Measurements from ENCODE around the gene APLP1.
"Not testable (repeated sequence)": the region's sequence is repeated elsewhere in the genome, so short reads cannot be mapped to it uniquely, and the experiment has no call there.

APLP1 gene

GRCh38 chr19:35904311-35905068, 36.1 kb downstream of the APLP1 start:
- DNase-seq (ENCODE audit: low read depth in 2 of 2) = no peak

GRCh38 chr19:35905178-35905727, 36.9 kb downstream of the APLP1 start:
- no peak for DNase-seq (ENCODE audit: low read depth in 2 of 2)

- DNase-seq (ENCODE audit: low read depth in 2 of 2) = no peak
Observed at GRCh38 chr19:35907377-35907745, 39.0 kb downstream of the APLP1 start.

GRCh38 chr19:35908010-35908441, 39.7 kb downstream of the APLP1 start, which contains the start of gene TYROBP:
TSS of gene TYROBP (minus strand) at chr19:35908295. CDS start at chr19:35908228, 67 bp downstream.
- no peak for DNase-seq (ENCODE audit: low read depth in 2 of 2)

DNA sequence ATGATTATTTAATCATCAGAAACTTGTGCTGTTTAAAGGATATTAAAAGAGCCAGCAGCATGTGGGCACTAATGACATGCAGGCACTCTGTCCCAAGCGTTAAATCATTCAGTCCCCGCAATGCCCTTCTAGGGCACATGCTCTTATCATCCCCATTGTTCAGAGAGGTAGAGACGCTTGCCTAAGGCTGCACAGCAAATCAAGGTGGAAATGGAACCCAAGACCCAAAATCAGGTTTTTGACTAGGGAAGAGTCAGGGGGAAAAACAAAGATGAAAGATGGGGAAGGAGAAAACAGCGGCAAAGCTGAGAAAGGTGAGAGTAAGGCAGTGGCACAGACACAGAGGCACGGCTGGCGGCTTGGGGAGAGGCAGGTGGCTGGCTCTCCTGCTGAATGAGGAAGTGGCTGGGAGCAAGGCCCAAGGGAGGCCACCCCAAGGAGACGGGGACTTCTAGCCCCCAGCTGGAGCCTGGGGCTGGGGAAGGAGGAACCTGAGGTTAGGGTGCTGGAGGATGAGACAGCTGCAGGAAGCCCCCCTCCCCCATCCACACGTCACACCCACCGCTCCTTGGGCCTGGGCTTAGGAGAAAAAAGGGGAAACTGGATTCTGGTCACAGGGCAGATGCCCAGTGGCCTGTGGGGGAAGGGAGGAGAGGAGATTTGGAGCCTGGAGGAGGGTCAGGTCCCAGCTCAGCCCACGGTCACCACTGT, 40.8 kb downstream of the APLP1 start:
- DNase-seq (ENCODE audit: low read depth in 2 of 2) = no peak

- no peak for DNase-seq (ENCODE audit: low read depth in 2 of 2)
Observed at GRCh38 chr19:35909684-35910035, 41.3 kb downstream of the APLP1 start.

DNA sequence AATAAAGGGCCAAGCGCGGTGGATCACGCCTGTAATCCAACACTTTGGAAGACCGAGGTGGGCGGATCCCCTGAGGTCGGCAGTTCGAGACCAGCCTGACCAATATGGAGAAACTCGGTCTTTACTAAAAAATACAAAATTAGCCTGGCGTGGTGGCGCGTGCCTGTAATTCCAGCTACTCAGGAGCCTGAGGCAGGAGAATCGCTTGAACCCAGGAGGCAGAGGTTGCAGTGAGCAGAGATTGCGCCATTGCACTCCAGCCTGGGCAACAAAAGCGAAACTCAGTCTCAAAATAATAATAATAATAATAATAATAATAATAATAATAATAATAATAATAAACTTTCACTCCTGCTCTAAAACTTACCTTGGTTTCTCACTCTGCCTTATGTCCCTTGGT, 42.0 kb downstream of the APLP1 start:
- not testable (repeated sequence) for DNase-seq (ENCODE audit: low read depth in 2 of 2)

GRCh38 chr19:35911173-35911572, 42.8 kb downstream of the APLP1 start:
- no peak for DNase-seq (ENCODE audit: low read depth in 2 of 2)

DNA sequence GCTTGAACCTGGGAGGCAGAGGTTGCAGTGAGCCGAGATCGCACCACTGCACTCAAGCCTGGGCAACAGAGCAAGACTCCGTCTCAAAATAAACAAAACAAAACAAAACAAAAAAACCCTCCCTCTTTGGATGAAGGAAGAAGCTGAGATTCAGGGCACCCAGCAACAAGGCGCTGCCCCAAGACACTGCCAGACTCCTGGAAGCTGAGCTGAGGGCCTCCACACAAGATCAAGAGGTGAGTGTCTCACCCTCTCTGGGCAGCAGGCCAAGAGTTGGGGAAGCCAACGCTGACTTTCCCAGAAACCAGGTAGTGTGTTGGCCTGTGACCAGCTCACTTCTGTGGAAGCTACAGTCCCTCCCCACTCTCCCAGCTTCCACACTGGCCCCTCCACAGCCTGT, 43.4 kb downstream of the APLP1 start:
- DNase-seq (ENCODE audit: low read depth in 2 of 2) = no peak

- no peak for DNase-seq (ENCODE audit: low read depth in 2 of 2)
Observed at GRCh38 chr19:35913589-35913988, 45.2 kb downstream of the APLP1 start.

- DNase-seq (ENCODE audit: low read depth in 2 of 2) = no peak
Observed at GRCh38 chr19:35915443-35915842, 47.1 kb downstream of the APLP1 start.

- DNase-seq (ENCODE audit: low read depth in 2 of 2) = no peak
Observed at GRCh38 chr19:35919306-35919705, 50.9 kb downstream of the APLP1 start.

DNA sequence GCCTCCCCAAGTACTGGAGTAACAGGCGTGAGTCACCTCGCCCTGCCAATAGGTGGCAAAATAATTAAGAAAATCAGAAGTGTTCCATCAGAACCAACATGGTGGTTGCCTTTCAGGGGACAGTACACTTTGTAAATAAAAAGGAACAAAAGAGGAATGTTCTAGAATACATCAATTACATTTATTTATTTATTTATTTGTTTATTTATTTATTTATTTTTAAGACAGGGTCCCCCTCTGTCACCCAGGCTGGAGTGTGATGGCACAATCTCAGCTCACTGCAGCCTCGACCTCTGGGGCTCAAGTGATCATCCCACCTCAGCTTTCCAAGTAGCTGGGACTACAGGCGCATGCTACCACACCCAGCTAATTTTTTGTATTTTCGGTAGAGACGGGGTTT, 52.6 kb downstream of the APLP1 start:
- DNase-seq (ENCODE audit: low read depth in 2 of 2) = no peak

GRCh38 chr19:35925501-35925900, 57.1 kb downstream of the APLP1 start:
- no peak for DNase-seq (ENCODE audit: low read depth in 2 of 2)

DNA sequence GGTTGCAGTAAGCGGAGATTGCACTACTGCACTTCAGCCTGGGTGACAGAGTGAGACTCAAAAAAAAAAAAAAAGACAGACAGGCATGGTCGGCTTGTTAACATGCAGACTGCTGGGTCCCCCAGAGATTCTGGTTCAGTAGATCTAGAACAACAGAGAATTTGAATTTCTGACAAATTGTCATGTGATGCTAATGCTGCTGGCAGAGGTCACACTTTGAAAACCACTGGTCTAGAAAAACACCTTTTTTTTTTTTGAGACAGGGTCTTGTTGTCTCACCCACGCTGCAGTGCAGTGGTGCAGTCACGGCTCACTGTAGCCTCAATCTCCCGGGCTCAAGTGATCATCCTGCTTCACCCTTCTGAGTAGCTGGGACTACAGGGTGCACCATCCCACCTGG, 60.1 kb downstream of the APLP1 start:
- DNase-seq (ENCODE audit: low read depth in 2 of 2) = no peak

Data from stimulated activated CD8-positive, alpha-beta memory T cell treated with anti-CD3 and anti-CD28 coated beads, Interleukin-2, amount 100 ng/mL, for 48 hours (primary cell).